CD4-positive, alpha-beta T cell (primary cell): Measurements from ENCODE around the gene FAM120A. TPM values are rescaled to one million over a fixed set of nuclear protein-coding genes. Genes with fewer than 3 reads are reported as not detected.

Experiments used
- ATAC-seq: fragments of 200-7000 bp; cut with Tn5 transposase; one replicate; pipeline ENCODE4 v1.10.0; 2022; ENCODE audit warnings: mild to moderate bottlenecking; ENCODE audit not compliant: poor library complexity
- CTCF ChIA-PET: fragments of 350-600 bp; sonication (Branson Sonifier 250); formaldehyde crosslinking; loops from one replicate; lab custom pipeline; 2021; ENCODE audit warnings: antibody characterized with exemption, inconsistent platforms; lab: Charles Lee
- POLR2A ChIA-PET: fragments of 350-600 bp; sonication (Branson Sonifier 250); formaldehyde crosslinking; loops from one replicate; lab custom pipeline; 2021; ENCODE audit warnings: antibody characterized with exemption, inconsistent platforms; lab: Charles Lee
- DNase-seq, 14 experiments: peaks; one replicate each; pipeline ENCODE4 v3.0.0-alpha.2; 2013 to 2020; ENCODE audit warnings: mixed read lengths in 2 of 14
- H3K27ac ChIP-seq, 2 donors: one replicate each; pipeline versions ENCODE4 v1.5.1 to v1.7.0; 2013; ENCODE audit warnings: low read length in 2 of 2, low read depth in 1 of 2, mild to moderate bottlenecking in 1 of 2
- H3K27me3 ChIP-seq, 2 experiments: 1 replicate in 1 of 2; 2 replicates in 1 of 2; pipeline versions ENCODE4 v1.6.1 to v1.7.0; 2013; ENCODE audit warnings: low read length in 2 of 2, control low read depth in 1 of 2, mild to moderate bottlenecking in 1 of 2, moderate library complexity in 1 of 2; ENCODE audit not compliant: insufficient read depth in 2 of 2, control insufficient read depth in 1 of 2
- H3K36me3 ChIP-seq: one replicate; pipeline ENCODE4 v1.6.1; 2013; ENCODE audit warnings: low read length, control low read depth; ENCODE audit not compliant: insufficient read depth
- H3K4me1 ChIP-seq: one replicate; pipeline ENCODE4 v1.6.1; 2013; ENCODE audit warnings: low read length, control low read depth; ENCODE audit not compliant: insufficient read depth
- H3K4me3 ChIP-seq: one replicate; pipeline ENCODE4 v1.5.1; 2013; ENCODE audit warnings: mild to moderate bottlenecking, low read length, moderate library complexity
- H3K9me3 ChIP-seq, 2 experiments: 1 replicate in 1 of 2; 2 replicates in 1 of 2; pipeline versions ENCODE4 v1.6.1 to v1.7.0; 2013; ENCODE audit warnings: low read length in 2 of 2, mild to moderate bottlenecking in 2 of 2, control low read depth in 1 of 2, moderate library complexity in 1 of 2; ENCODE audit not compliant: control insufficient read depth in 1 of 2, insufficient read depth in 1 of 2
- H3K27ac Mint-ChIP-seq: one replicate; pipeline ENCODE4 v1.8.0; 2020; ENCODE audit warnings: mixed read lengths
- H3K27me3 Mint-ChIP-seq: one replicate; pipeline ENCODE4 v1.8.0; 2021; ENCODE audit warnings: mixed read lengths
- H3K36me3 Mint-ChIP-seq: one replicate; pipeline ENCODE4 v1.8.0; 2021; ENCODE audit warnings: low read depth, mixed read lengths
- H3K4me1 Mint-ChIP-seq: one replicate; pipeline ENCODE4 v1.8.0; 2021; ENCODE audit warnings: low read depth, mixed read lengths
- H3K4me3 Mint-ChIP-seq: one replicate; pipeline ENCODE4 v1.8.0; 2020; ENCODE audit warnings: mild to moderate bottlenecking, mixed read lengths
- H3K9me3 Mint-ChIP-seq: one replicate; pipeline ENCODE4 v1.8.0; 2020; ENCODE audit warnings: mixed read lengths
- CTCF ChIP-seq: fragments of 200-600 bp; IDR thresholded peaks from one replicate; pipeline ENCODE4 v1.8.0; 2022; ENCODE audit warnings: antibody characterized with exemption, mild to moderate bottlenecking
- intact Hi-C, 2 experiments: fragments of 100-400 bp; cut with DNase I in 1 of 2; cut with micrococcal nuclease in 1 of 2; formaldehyde crosslinking; loops; one replicate each; pipeline versions ENCODE4 v1.15.1 to v1.9.0; 2023 to 2025; cut with DNase I, micrococcal nuclease
- total RNA-seq, 174 experiments: library from RNA in 2 of 174; stranded (reverse) in 2 of 174; gene quantifications; one replicate each; pipeline ENCODE4 v1.2.3 and lab custom pipeline; 2021 to 2026

Gene FAM120A
- total RNA-seq, 2 experiments from 2014 or later: 46.5 to 51.7 TPM

GRCh38 chr9:93595861-93596365 lies 144.4 kb downstream of the FAM120A start:
- no peak overlapping the region for H3K4me3 ChIP-seq
- POLR2A ChIA-PET: no interaction called here
- no peaks in the 10 kb centered on the region for H3K36me3 Mint-ChIP-seq

DNA sequence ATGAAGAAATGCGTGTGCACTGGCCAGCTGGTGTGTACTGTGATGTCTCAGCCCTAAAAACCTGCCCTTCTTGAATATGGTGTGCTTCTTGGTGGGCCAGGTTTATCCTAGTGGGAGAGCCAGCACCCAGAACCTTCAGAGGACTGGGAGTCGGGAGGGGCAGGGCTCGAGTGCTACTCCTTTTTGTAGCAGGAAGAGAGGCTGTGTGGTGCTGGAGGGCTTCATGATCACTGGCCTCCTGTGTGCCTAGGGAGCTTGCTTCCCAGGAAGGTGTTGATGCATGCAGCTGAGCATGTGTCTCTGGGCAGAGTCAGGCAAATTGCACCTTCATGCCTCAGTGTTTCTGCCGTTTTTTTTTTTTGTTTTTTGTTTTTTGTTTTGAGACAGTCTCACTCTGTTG lies 144.9 kb downstream of the FAM120A start:
- Histone ChIP-seq H3K4me1 (peaks cover 58% of the 10 kb centered on the region), H3K27ac (no peak overlapping the region), H3K36me3 (no peaks in the 10 kb centered on the region), H3K4me3 (no peak overlapping the region), H3K27me3 (no peaks in the 10 kb centered on the region), H3K9me3 (no peaks in the 10 kb centered on the region)
- ChIA-PET POLR2A (no interaction called here), CTCF (no interaction called here)
- intact Hi-C loops: no loop called here
- ATAC-seq (no peak), DNase-seq (no peak)
- Mint-ChIP-seq H3K9me3 (no peaks in the 10 kb centered on the region), H3K27me3 (no peaks in the 10 kb centered on the region), H3K36me3 (peaks cover 4% of the 10 kb centered on the region), H3K27ac (no peak overlapping the region), H3K4me1 (peaks cover 88% of the 10 kb centered on the region), H3K4me3 (no peak overlapping the region)
- TF ChIP-seq CTCF: no peak

More at GRCh38 chr9:93595861-93596365, 144.4 kb downstream of the FAM120A start:
- Mint-ChIP-seq H3K27ac (peak overlapping the region; percentile 31), H3K4me1 (peaks cover 88% of the 10 kb centered on the region), H3K9me3 (no peaks in the 10 kb centered on the region), H3K27me3 (no peaks in the 10 kb centered on the region), H3K4me3 (no peak overlapping the region)
- CTCF ChIA-PET: no interaction called here
- Histone ChIP-seq H3K36me3 (no peaks in the 10 kb centered on the region), H3K4me1 (peaks cover 58% of the 10 kb centered on the region), H3K9me3 (no peaks in the 10 kb centered on the region), H3K27me3 (no peaks in the 10 kb centered on the region), H3K27ac (no peak overlapping the region)
- ATAC-seq: no peak
- no peak for DNase-seq
- intact Hi-C loops: no loop called here
- TF ChIP-seq CTCF: no peak

DNA sequence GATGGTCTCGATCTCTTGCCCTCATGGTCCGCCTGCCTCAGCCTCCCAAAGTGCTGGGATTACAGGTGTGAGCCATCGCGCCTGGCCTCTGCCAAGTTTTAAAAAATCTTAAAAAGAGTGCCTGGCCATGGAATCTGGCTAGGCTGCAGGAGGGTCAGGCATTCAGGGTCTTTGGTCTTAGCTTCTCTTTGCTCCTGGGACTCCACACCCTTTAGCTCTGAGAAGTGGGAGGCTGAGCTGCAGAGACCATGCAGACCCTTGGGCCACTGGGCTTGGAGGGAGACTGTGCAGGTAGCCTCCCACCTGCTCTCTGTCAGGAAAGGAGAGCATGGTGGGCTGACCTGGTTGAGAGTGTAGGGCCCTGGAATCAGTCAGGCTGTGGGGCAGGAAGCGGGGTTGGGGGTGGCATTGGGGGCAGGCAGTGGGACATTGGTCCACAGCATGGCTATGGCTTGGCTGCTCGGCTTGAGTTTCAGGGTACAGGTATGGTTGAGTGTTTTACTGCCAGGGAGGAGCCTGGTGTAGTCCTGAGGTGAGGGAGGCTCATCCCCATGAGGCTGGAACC lies 145.7 kb downstream of the FAM120A start:
- no peak overlapping the region for H3K4me3 ChIP-seq
- TF ChIP-seq CTCF: no peak
- H3K36me3 Mint-ChIP-seq: peaks cover 7% of the 10 kb centered on the region
- H3K9me3 Mint-ChIP-seq: no peaks in the 10 kb centered on the region
- no peak overlapping the region for H3K27ac ChIP-seq
- H3K27ac Mint-ChIP-seq: peak overlapping the region; percentile 83
- no peaks in the 10 kb centered on the region for H3K27me3 ChIP-seq
- H3K4me1 ChIP-seq: peaks cover 58% of the 10 kb centered on the region
- ChIA-PET POLR2A (no interaction called here), CTCF (no interaction called here)
- ATAC-seq (no peak), DNase-seq (no peak)
- intact Hi-C loops: no loop called here
- H3K4me3 Mint-ChIP-seq: no peak overlapping the region
- H3K9me3 ChIP-seq: no peaks in the 10 kb centered on the region
- H3K27me3 Mint-ChIP-seq: no peaks in the 10 kb centered on the region
- H3K36me3 ChIP-seq: no peaks in the 10 kb centered on the region
- peaks cover 85% of the 10 kb centered on the region for H3K4me1 Mint-ChIP-seq
